ENCODE measurements around the gene ASCL2. TPM values are rescaled to one million over a fixed set of nuclear protein-coding genes. Genes with fewer than 3 reads are reported as not detected.
A peak's percentile ranks its signal among the peaks of the same experiment; 100 is the strongest.

The ASCL2 gene
- total and polyA plus RNA-seq, 12 donors, result 0.15 to 2.7 (median 0.25) TPM; not detected in 4

- ATAC-seq (no peak), DNase-seq (no peak)
- Histone ChIP-seq H3K27me3 (no peaks in the 10 kb centered on the region), H3K27ac (peak overlapping the region in 3 of 10 donors; percentile 25 to 40 (median 31)), H3K4me1 (peaks cover 0 to 56% (median 14%) of the 10 kb centered on the region in 9 donors), H3K9me3 (no peaks in the 10 kb centered on the region), H3K36me3 (peaks cover 0 to 14% (median 0%) of the 10 kb centered on the region in 9 donors), H3K4me3 (no peak overlapping the region)
- intact Hi-C loops (cut with DNase I), result loop anchor here in 3 of 10 donors (1.0 to 5.0 kb wide), 2 partner anchors 102 kb away; no protein-coding TSS in a partner anchor
- TF ChIP-seq CTCF (IDR thresholded peaks at IDR 0.05), result peak in 7 of 9 donors; percentile 28 to 51 (median 38)
- 62 to 70% methylated on average over 18 of the region's 18 CpGs for WGBS, 2 donors
Observed at GRCh38 chr11:2298795-2299761, 28.7 kb upstream of the ASCL2 start.

GRCh38 chr11:2298131-2298794 lies 27.9 kb upstream of the ASCL2 start:
- 75 to 78% methylated on average over 14 of the region's 14 CpGs for WGBS, 2 donors
- Histone ChIP-seq H3K4me1 (peaks cover 0 to 47% (median 9%) of the 10 kb centered on the region in 9 donors), H3K9me3 (no peaks in the 10 kb centered on the region), H3K27me3 (no peaks in the 10 kb centered on the region), H3K27ac (peak overlapping the region in 1 of 10 donors; percentile 31), H3K4me3 (no peak overlapping the region), H3K36me3 (peaks cover 0 to 14% (median 0%) of the 10 kb centered on the region in 9 donors)
- no peak for DNase-seq
- no peak for ATAC-seq
- intact Hi-C loops (cut with DNase I), result loop anchor here in 2 of 10 donors (5.0 kb wide), 1 partner anchor 101 kb away; no protein-coding TSS in a partner anchor
- no peak for TF ChIP-seq CTCF (IDR thresholded peaks at IDR 0.05)

- Histone ChIP-seq H3K36me3 (peaks cover 0 to 14% (median 0%) of the 10 kb centered on the region in 9 donors), H3K4me1 (peaks cover 0 to 43% (median 6%) of the 10 kb centered on the region in 9 donors), H3K4me3 (no peak overlapping the region), H3K27ac (no peak overlapping the region), H3K27me3 (no peaks in the 10 kb centered on the region), H3K9me3 (no peaks in the 10 kb centered on the region)
- ATAC-seq (no peak), DNase-seq (no peak)
- WGBS, 2 donors, result 46 to 64% methylated on average over 1 of the region's 1 CpG
- intact Hi-C loops (cut with DNase I), result loop anchor here in 3 of 10 donors (2.0 to 5.0 kb wide), 2 partner anchors 100 to 101 kb away; no protein-coding TSS in a partner anchor
- no peak for TF ChIP-seq CTCF (IDR thresholded peaks at IDR 0.05)
Observed at GRCh38 chr11:2297623-2298030, 27.2 kb upstream of the ASCL2 start.
